ENCODE measurements around the gene TOP1. TPM values are rescaled to one million over a fixed set of nuclear protein-coding genes. Genes with fewer than 3 reads are reported as not detected.

Gene TOP1
- total RNA-seq, 1 donor from 2014 or later: 72.7 TPM

DNA sequence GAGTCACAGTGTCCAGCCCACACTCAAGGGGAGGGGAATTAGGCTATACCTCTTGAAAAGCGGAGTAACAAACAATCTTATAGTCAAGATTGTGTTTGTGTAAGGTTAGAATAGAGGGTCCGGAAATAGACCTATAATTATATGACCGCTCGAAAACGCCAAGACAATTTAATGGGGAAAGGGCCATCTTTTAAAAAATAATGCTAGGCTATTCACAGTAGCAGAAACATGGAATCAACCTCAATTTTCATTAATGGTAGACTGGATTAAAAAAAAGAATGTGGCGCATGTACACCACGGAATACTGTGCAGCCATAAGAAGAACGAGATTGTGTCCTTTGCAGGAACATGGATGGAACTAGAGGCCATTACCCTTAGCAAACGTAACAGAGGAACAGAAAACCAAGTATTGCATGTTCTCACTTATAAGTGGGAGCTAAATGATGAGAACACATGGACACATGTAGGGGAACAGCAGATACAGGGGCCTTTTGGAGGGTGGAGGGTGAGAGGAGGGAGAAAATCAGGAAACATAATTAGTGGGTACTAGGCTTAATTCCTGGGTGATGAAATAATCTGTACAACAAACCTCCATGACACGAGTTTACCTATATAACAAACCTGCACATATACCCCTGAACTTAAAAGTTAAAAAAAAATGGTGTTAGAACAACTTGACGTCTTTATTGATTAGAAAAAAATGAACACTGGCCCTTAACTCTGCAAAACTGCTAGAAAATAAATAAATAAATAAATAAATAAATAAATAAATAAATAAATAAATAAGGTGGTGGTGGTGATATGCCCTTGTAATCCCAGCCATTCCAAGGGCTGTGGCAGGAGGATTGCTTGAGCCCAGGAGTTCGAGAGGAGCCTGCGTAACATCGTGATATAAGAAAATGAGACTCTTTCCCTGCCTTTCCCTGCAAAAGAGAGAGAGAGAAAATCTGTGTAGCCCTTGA is 30.3 kb downstream of the TOP1 start:
- H3K9me3 Mint-ChIP-seq (ENCODE audit: unreplicated experiment): no peaks in the 10 kb centered on the region
- DNase-seq (ENCODE audit: low spot score): no peak
- TF ChIP-seq, protein P1, sequence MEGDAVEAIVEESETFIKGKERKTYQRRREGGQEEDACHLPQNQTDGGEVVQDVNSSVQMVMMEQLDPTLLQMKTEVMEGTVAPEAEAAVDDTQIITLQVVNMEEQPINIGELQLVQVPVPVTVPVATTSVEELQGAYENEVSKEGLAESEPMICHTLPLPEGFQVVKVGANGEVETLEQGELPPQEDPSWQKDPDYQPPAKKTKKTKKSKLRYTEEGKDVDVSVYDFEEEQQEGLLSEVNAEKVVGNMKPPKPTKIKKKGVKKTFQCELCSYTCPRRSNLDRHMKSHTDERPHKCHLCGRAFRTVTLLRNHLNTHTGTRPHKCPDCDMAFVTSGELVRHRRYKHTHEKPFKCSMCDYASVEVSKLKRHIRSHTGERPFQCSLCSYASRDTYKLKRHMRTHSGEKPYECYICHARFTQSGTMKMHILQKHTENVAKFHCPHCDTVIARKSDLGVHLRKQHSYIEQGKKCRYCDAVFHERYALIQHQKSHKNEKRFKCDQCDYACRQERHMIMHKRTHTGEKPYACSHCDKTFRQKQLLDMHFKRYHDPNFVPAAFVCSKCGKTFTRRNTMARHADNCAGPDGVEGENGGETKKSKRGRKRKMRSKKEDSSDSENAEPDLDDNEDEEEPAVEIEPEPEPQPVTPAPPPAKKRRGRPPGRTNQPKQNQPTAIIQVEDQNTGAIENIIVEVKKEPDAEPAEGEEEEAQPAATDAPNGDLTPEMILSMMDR (IDR thresholded peaks at IDR 0.05; ENCODE audit: unreplicated experiment): no peak
- no peaks in the 10 kb centered on the region for H3K27me3 Mint-ChIP-seq (ENCODE audit: unreplicated experiment)
- no peak overlapping the region for H3K4me3 Mint-ChIP-seq (ENCODE audit: unreplicated experiment)
- H3K36me3 Mint-ChIP-seq (ENCODE audit: low read depth, unreplicated experiment): peaks cover 11% of the 10 kb centered on the region
- peaks cover 23% of the 10 kb centered on the region for H3K4me1 Mint-ChIP-seq (ENCODE audit: unreplicated experiment)
- no peak overlapping the region for H3K27ac Mint-ChIP-seq (ENCODE audit: unreplicated experiment)

DNA sequence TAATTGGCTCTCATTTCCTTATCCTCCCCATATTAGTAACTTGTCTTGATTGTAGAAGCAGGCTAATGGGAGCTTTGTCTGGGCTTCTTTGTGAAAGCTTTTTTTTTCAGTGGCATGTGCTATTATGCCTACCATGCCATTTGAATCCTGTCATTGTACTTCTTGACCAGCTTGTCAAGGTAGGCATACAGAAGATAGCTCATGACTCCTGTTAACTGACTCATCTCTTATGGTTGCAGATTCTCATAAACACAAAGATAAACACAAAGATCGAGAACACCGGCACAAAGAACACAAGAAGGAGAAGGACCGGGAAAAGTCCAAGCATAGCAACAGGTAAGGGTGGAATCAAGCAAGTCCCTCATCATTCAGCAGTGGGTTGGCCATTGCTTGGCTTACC is 32.5 kb downstream of the TOP1 start:
- Mint-ChIP-seq H3K4me1 (ENCODE audit: unreplicated experiment) (peaks cover 16% of the 10 kb centered on the region), H3K27me3 (ENCODE audit: unreplicated experiment) (no peaks in the 10 kb centered on the region), H3K36me3 (ENCODE audit: low read depth, unreplicated experiment) (peaks cover 16% of the 10 kb centered on the region), H3K9me3 (ENCODE audit: unreplicated experiment) (no peaks in the 10 kb centered on the region), H3K27ac (ENCODE audit: unreplicated experiment) (no peak overlapping the region), H3K4me3 (ENCODE audit: unreplicated experiment) (no peak overlapping the region)
- no peak for DNase-seq (ENCODE audit: low spot score)
- TF ChIP-seq, protein P1 (IDR thresholded peaks at IDR 0.05; ENCODE audit: unreplicated experiment): no peak

DNA sequence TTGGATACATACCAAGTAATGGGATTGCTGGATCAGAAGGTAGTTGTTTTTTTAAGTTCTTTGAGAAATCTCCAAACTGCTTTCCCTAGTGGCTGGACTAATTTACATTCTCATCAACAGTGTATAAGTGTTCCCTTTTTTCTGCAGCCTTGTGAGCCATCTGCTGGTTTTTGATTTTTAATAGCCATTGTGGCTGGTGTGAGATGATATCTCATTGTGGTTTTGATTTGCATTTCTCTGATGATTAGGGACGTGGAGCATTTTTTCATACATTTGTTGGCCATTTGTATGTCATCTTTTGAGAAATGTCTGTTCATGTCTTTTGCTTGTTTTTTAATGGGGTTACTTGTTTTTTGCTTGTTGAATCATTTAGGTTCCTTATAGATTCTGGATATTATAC is 34.8 kb downstream of the TOP1 start:
- Mint-ChIP-seq H3K36me3 (ENCODE audit: low read depth, unreplicated experiment) (peaks cover 16% of the 10 kb centered on the region), H3K9me3 (ENCODE audit: unreplicated experiment) (no peaks in the 10 kb centered on the region), H3K4me1 (ENCODE audit: unreplicated experiment) (peaks cover 6% of the 10 kb centered on the region), H3K27me3 (ENCODE audit: unreplicated experiment) (no peaks in the 10 kb centered on the region), H3K4me3 (ENCODE audit: unreplicated experiment) (no peak overlapping the region), H3K27ac (ENCODE audit: unreplicated experiment) (no peak overlapping the region)
- TF ChIP-seq, protein P1 (IDR thresholded peaks at IDR 0.05; ENCODE audit: unreplicated experiment): no peak
- DNase-seq (ENCODE audit: low spot score): no peak

DNA sequence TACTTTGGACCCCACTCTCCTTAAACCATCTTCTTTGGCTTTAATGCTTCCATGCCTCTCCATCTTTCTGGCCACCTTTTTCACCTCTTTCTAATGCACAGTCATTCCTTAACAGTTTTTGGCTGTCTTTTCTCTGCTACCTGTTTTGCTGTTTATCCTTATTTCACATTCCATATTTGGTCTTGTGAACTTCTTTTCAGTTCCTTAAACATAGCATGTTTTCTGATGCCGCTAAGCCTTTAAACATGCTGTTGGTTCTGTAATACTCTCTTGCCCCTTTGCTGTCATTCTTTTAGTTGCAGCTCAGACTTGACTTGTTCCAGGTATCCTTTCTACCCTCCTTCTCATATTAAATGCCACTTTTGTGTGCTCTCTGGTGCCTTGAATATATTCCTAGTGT is 35.8 kb downstream of the TOP1 start:
- no peaks in the 10 kb centered on the region for H3K27me3 Mint-ChIP-seq (ENCODE audit: unreplicated experiment)
- H3K4me3 Mint-ChIP-seq (ENCODE audit: unreplicated experiment): peak overlapping the region; percentile 11
- TF ChIP-seq, protein P1 (IDR thresholded peaks at IDR 0.05; ENCODE audit: unreplicated experiment): no peak
- no peak overlapping the region for H3K27ac Mint-ChIP-seq (ENCODE audit: unreplicated experiment)
- peaks cover 16% of the 10 kb centered on the region for H3K36me3 Mint-ChIP-seq (ENCODE audit: low read depth, unreplicated experiment)
- peaks cover 1% of the 10 kb centered on the region for H3K4me1 Mint-ChIP-seq (ENCODE audit: unreplicated experiment)
- no peaks in the 10 kb centered on the region for H3K9me3 Mint-ChIP-seq (ENCODE audit: unreplicated experiment)
- DNase-seq (ENCODE audit: low spot score): no peak

DNA sequence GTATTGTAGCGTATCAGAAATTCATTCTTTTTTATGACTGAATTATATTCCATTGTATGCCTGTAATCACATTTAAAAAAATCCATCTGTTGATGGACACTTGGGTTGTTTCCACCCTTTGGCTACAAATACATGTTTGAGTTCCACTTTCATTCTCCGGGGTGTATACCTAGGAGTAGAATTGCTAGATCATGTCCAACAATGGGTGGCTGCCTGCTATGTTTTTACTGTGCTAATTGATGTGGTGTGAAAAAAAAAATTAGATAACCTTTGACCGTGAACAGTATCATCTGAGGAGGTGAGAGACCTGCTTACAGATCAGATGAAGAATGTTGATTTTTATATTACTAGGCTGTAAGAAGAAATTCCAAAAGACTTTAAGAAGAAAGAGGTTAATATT is 37.1 kb downstream of the TOP1 start:
- H3K27ac Mint-ChIP-seq (ENCODE audit: unreplicated experiment): no peak overlapping the region
- TF ChIP-seq, protein P1 (IDR thresholded peaks at IDR 0.05; ENCODE audit: unreplicated experiment): no peak
- H3K27me3 Mint-ChIP-seq (ENCODE audit: unreplicated experiment): no peaks in the 10 kb centered on the region
- no peaks in the 10 kb centered on the region for H3K9me3 Mint-ChIP-seq (ENCODE audit: unreplicated experiment)
- H3K36me3 Mint-ChIP-seq (ENCODE audit: low read depth, unreplicated experiment): peaks cover 16% of the 10 kb centered on the region
- H3K4me3 Mint-ChIP-seq (ENCODE audit: unreplicated experiment): no peak overlapping the region
- H3K4me1 Mint-ChIP-seq (ENCODE audit: unreplicated experiment): peaks cover 11% of the 10 kb centered on the region
- DNase-seq (ENCODE audit: low spot score): no peak
